GM18520 (cell line): ENCODE measurements around the gene C15orf40.
A peak's percentile ranks its signal among the peaks of the same experiment; 100 is the strongest.
"Not testable (repeated sequence)": the region's sequence is repeated elsewhere in the genome, so short reads cannot be mapped to it uniquely, and the experiment has no call there.

Source experiments
- ATAC-seq: cut with Tn5 transposase; IDR thresholded peaks from one replicate; pipeline ENCODE4 v1.9.1; 2021; ENCODE audit not compliant: unreplicated experiment

C15orf40 gene

GRCh38 chr15:83011271-83012075 lies at the start of gene C15orf40:
C15orf40 (minus strand) TSS chr15:83011639; CDS start chr15:83011607, 32 bp downstream.
- peak; percentile 77 for ATAC-seq

GRCh38 chr15:83057696-83058376 lies 46.4 kb upstream of the C15orf40 start:
- ATAC-seq = no peak

- ATAC-seq = no peak
These were observed 45.6 kb upstream of the C15orf40 start for GRCh38 chr15:83057002-83057401.

GRCh38 chr15:83053151-83053550 lies 41.7 kb upstream of the C15orf40 start:
- ATAC-seq = no peak

- no peak for ATAC-seq
These were observed 35.2 kb upstream of the C15orf40 start for GRCh38 chr15:83046558-83047127.

- ATAC-seq = no peak
These were observed 32.7 kb upstream of the C15orf40 start for GRCh38 chr15:83044156-83044555.

- no peak for ATAC-seq
These were observed 27.8 kb upstream of the C15orf40 start for GRCh38 chr15:83039206-83039605.

GRCh38 chr15:83036253-83036652 lies 24.8 kb upstream of the C15orf40 start:
- ATAC-seq = no peak

- not testable (repeated sequence) for ATAC-seq
These were observed 19.8 kb upstream of the C15orf40 start for GRCh38 chr15:83031234-83031633.

- ATAC-seq = no peak
These were observed 18.6 kb upstream of the C15orf40 start for GRCh38 chr15:83030021-83030420.

- ATAC-seq = no peak
These were observed 7.0 kb upstream of the C15orf40 start for GRCh38 chr15:83018436-83018835.

GRCh38 chr15:83016906-83017305 lies 5.5 kb upstream of the C15orf40 start:
- no peak for ATAC-seq

- ATAC-seq = no peak
These were observed 3.9 kb upstream of the C15orf40 start for GRCh38 chr15:83015361-83015760.

GRCh38 chr15:83014205-83014653 lies 2.8 kb upstream of the C15orf40 start:
- no peak for ATAC-seq

- ATAC-seq = no peak
These were observed 1.2 kb upstream of the C15orf40 start for GRCh38 chr15:83012636-83013035.

- ATAC-seq = no peak
These were observed 612 bp upstream of the C15orf40 start for GRCh38 chr15:83012076-83012426.

- peak; percentile 45 for ATAC-seq
These were observed 649 bp downstream of the C15orf40 start for GRCh38 chr15:83010709-83011270.

- not testable (repeated sequence) for ATAC-seq
These were observed 10.8 kb downstream of the C15orf40 start for GRCh38 chr15:83000672-83001031.

- no peak for ATAC-seq
These were observed 11.4 kb downstream of the C15orf40 start for GRCh38 chr15:82999905-83000671.

GRCh38 chr15:82999426-82999825 lies 12.0 kb downstream of the C15orf40 start:
- ATAC-seq = no peak

GRCh38 chr15:82995938-82996337 lies 15.5 kb downstream of the C15orf40 start:
- no peak for ATAC-seq
